IMR-90 (cell line): ENCODE results near the gene CACNB3. TPM values are rescaled to one million over a fixed set of nuclear protein-coding genes. Genes with fewer than 3 reads are reported as not detected.

Experiments used
- ATAC-seq: fragments of 200-7000 bp; cut with Tn5 transposase; 2 replicates; pipeline ENCODE4 v1.9.1; 2020; ENCODE audit warnings: low read depth, mild to moderate bottlenecking, moderate library complexity
- BruUV-seq: library from RNA; stranded (reverse); fragments of 400-500 nt; replicated peaks from 2 replicates; lab custom pipeline; 2021; lab: Mats Ljungman, UMichigan
- CTCF ChIA-PET: fragments of 300-600 bp; formaldehyde crosslinking; extraction: SDS; loops from one replicate; lab custom pipeline; 2021; ENCODE audit warnings: antibody characterized with exemption; lab: Yijun Ruan, JAX
- POLR2A ChIA-PET: fragments of 300-600 bp; sonication (Branson Sonifier 250); formaldehyde crosslinking; loops from one replicate; lab custom pipeline; 2022; ENCODE audit warnings: antibody characterized with exemption; ENCODE audit not compliant: unreplicated experiment; lab: Charles Lee
- DNase-seq: peaks from one replicate; pipeline ENCODE4 v3.0.0; 2013
- H2AFZ ChIP-seq: replicated peaks from 2 replicates; pipeline ENCODE3; 2013; ENCODE audit warnings: low read length, mild to moderate bottlenecking; ENCODE audit not compliant: poor library complexity
- H2AK5ac ChIP-seq: 2 replicates; pipeline ENCODE4 v1.6.1; 2013; ENCODE audit warnings: low read depth, low read length, inconsistent platforms
- H2AK9ac ChIP-seq: replicated peaks from 2 replicates; pipeline ENCODE3; 2013; ENCODE audit warnings: mild to moderate bottlenecking, low read depth, low read length, moderate library complexity; ENCODE audit not compliant: poor library complexity
- H2BK120ac ChIP-seq: 2 replicates; pipeline ENCODE4 v1.6.1; 2013; ENCODE audit warnings: low read depth, low read length, inconsistent platforms
- H2BK15ac ChIP-seq: 3 replicates; pipeline ENCODE4 v1.6.1; 2013; ENCODE audit warnings: low read depth, low read length, inconsistent platforms
- H2BK20ac ChIP-seq: 2 replicates; pipeline ENCODE4 v1.6.1; 2013; ENCODE audit warnings: low read depth, mild to moderate bottlenecking, inconsistent platforms, low read length, moderate library complexity
- H2BK5ac ChIP-seq: 2 replicates; pipeline ENCODE4 v1.6.1; 2013; ENCODE audit warnings: mild to moderate bottlenecking, low read depth, low read length, inconsistent platforms; ENCODE audit not compliant: poor library complexity, severe bottlenecking
- H3K14ac ChIP-seq: replicated peaks from 2 replicates; pipeline ENCODE4 v1.6.1; 2013; ENCODE audit warnings: low read depth, low read length, inconsistent platforms
- H3K18ac ChIP-seq: 2 replicates; pipeline ENCODE4 v1.6.1; 2013; ENCODE audit warnings: low read depth, low read length, control low read depth
- H3K23ac ChIP-seq: 2 replicates; pipeline ENCODE4 v1.6.1; 2013; ENCODE audit warnings: low read depth, low read length, inconsistent platforms
- H3K27ac ChIP-seq: 2 replicates; pipeline ENCODE4 v1.5.1; 2013; ENCODE audit warnings: mild to moderate bottlenecking, control low read depth, low read length; ENCODE audit not compliant: insufficient read depth
- H3K27me3 ChIP-seq: 2 replicates; pipeline ENCODE4 v1.6.1; 2013; ENCODE audit warnings: low read length; ENCODE audit not compliant: control insufficient read depth, insufficient read depth
- H3K36me3 ChIP-seq: 2 replicates; pipeline ENCODE4 v1.6.1; 2013; ENCODE audit warnings: low read length, mixed read lengths; ENCODE audit not compliant: control insufficient read depth, insufficient read depth
- H3K4ac ChIP-seq: 2 replicates; pipeline ENCODE4 v1.6.1; 2013; ENCODE audit warnings: low read depth, low read length, inconsistent platforms
- H3K4me1 ChIP-seq: 2 replicates; pipeline ENCODE4 v1.6.1; 2013; ENCODE audit warnings: low read length, mixed read lengths; ENCODE audit not compliant: control insufficient read depth, insufficient read depth
- H3K4me2 ChIP-seq: 2 replicates; pipeline ENCODE4 v1.6.1; 2013; ENCODE audit warnings: low read depth, mild to moderate bottlenecking, control low read depth, low read length, moderate library complexity
- H3K4me3 ChIP-seq: 2 replicates; pipeline ENCODE4 v1.5.1; 2013; ENCODE audit warnings: low read depth, mild to moderate bottlenecking, control low read depth, low read length, moderate library complexity; ENCODE audit not compliant: insufficient read depth
- H3K56ac ChIP-seq: 2 replicates; pipeline ENCODE4 v1.6.1; 2013; ENCODE audit warnings: low read length, inconsistent platforms; ENCODE audit not compliant: insufficient read depth; ENCODE audit errors: extremely low read depth
- H3K79me1 ChIP-seq, 2 experiments: 2 replicates each; pipeline ENCODE4 v1.6.1; 2013; ENCODE audit warnings: low read length in 2 of 2, inconsistent platforms in 1 of 2, low read depth in 1 of 2
- H3K9ac ChIP-seq: 2 replicates; pipeline ENCODE4 v1.6.1; 2013; ENCODE audit warnings: low read depth, low read length, control low read depth
- H3K9me1 ChIP-seq: 2 replicates; pipeline ENCODE4 v1.6.1; 2013; ENCODE audit warnings: low read length, inconsistent platforms; ENCODE audit not compliant: insufficient read depth
- H3K9me3 ChIP-seq: 2 replicates; pipeline ENCODE4 v1.6.1; 2013; ENCODE audit warnings: low read length; ENCODE audit not compliant: control insufficient read depth, insufficient read depth
- H4K20me1 ChIP-seq: 2 replicates; pipeline ENCODE4 v1.6.1; 2013; ENCODE audit warnings: low read length, inconsistent platforms; ENCODE audit not compliant: insufficient read depth
- H4K5ac ChIP-seq: 2 replicates; pipeline ENCODE4 v1.6.1; 2013; ENCODE audit warnings: mild to moderate bottlenecking, low read depth, low read length, control low read depth
- H4K8ac ChIP-seq, 2 experiments: 2 replicates each; pipeline ENCODE4 v1.6.1; 2013; ENCODE audit warnings: low read depth in 2 of 2, low read length in 2 of 2, control low read depth in 1 of 2, inconsistent platforms in 1 of 2
- H4K91ac ChIP-seq: 2 replicates; pipeline ENCODE4 v1.6.1; 2013; ENCODE audit warnings: low read depth, low read length, inconsistent platforms; ENCODE audit not compliant: insufficient read depth
- BHLHE40 ChIP-seq: fragments of 150-350 bp; IDR thresholded peaks from 2 replicates; pipeline ENCODE4 v1.6.1; 2016; ENCODE audit warnings: mild to moderate bottlenecking, low read depth, low read length
- CEBPB ChIP-seq: IDR thresholded peaks from 2 replicates; pipeline ENCODE4 v1.6.1; 2012; ENCODE audit warnings: low read depth, low read length, improper control_type of control experiment
- CHD1 ChIP-seq: IDR thresholded peaks from 2 replicates; pipeline ENCODE4 v1.6.1; 2012; ENCODE audit warnings: low read depth, low read length, improper control_type of control experiment
- ELK1 ChIP-seq: fragments of 150-350 bp; IDR thresholded peaks from 2 replicates; pipeline ENCODE4 v1.6.1; 2016; ENCODE audit warnings: low read depth, mild to moderate bottlenecking, low read length, moderate library complexity, borderline replicate concordance
- FOS ChIP-seq: fragments of 150-350 bp; IDR thresholded peaks from 2 replicates; pipeline ENCODE4 v1.6.1; 2016; ENCODE audit warnings: low read depth, low read length
- MAFK ChIP-seq: IDR thresholded peaks from 2 replicates; pipeline ENCODE4 v1.6.1; 2012; ENCODE audit warnings: low read depth, low read length, improper control_type of control experiment
- MAZ ChIP-seq: IDR thresholded peaks from 2 replicates; pipeline ENCODE4 v1.6.1; 2012; ENCODE audit warnings: low read depth, mild to moderate bottlenecking, low read length, improper control_type of control experiment, moderate library complexity, borderline replicate concordance
- MXI1 ChIP-seq: IDR thresholded peaks from 2 replicates; pipeline ENCODE4 v1.6.1; 2012; ENCODE audit warnings: low read depth, mild to moderate bottlenecking, low read length, moderate library complexity, borderline replicate concordance
- NFE2L2 ChIP-seq: fragments of 150-350 bp; IDR thresholded peaks from 2 replicates; pipeline ENCODE4 v1.6.1; 2016; ENCODE audit warnings: low read depth, mild to moderate bottlenecking, low read length
- POLR2A ChIP-seq: IDR thresholded peaks from 2 replicates; pipeline ENCODE4 v1.6.1; 2012; ENCODE audit warnings: mild to moderate bottlenecking, low read depth, low read length
- RAD21 ChIP-seq: IDR thresholded peaks from 2 replicates; pipeline ENCODE4 v1.6.1; 2012; ENCODE audit warnings: low read length, improper control_type of control experiment
- RFX5 ChIP-seq: IDR thresholded peaks from 2 replicates; pipeline ENCODE4 v1.8.0; 2012; ENCODE audit warnings: low read depth, mild to moderate bottlenecking, low read length, moderate library complexity
- SMC3 ChIP-seq: fragments of 150-350 bp; IDR thresholded peaks from 2 replicates; pipeline ENCODE4 v1.6.1; 2016; ENCODE audit warnings: low read depth, mild to moderate bottlenecking, antibody characterized with exemption, low read length, moderate library complexity
- WGBS, 2 experiments: methylation state at CpG; one replicate each; pipeline versions ENCODE4 v1.1.5 to v1.1.7; 2013; ENCODE audit warnings: missing lambda C conversion rate in 2 of 2; ENCODE audit not compliant: insufficient read length in 1 of 2; ENCODE audit errors: extremely low coverage in 2 of 2; 5-methylcytosine and 5-hydroxymethylcytosine counted together
- dilution Hi-C: fragments of 300-500 bp; cut with HindIII; formaldehyde crosslinking; loops from one replicate; pipeline ENCODE4 v1.14.3; 2018; ENCODE audit warnings: low sequenced_read_pairs; ENCODE audit not compliant: unreplicated experiment
- in situ Hi-C: fragments of 300-500 bp; cut with MboI; formaldehyde crosslinking; loops from 3 replicates; pipeline ENCODE4 v1.14.3; 2019; ENCODE audit warnings: low sequenced_read_pairs, inconsistent platforms, mixed read lengths
- intact Hi-C: fragments of 100-400 bp; cut with micrococcal nuclease; formaldehyde crosslinking; loops from 2 replicates; pipeline ENCODE4 v1.10.0; 2022
- polyA plus RNA-seq, 3 experiments: library from polyadenylated mRNA; depleted of rRNA; stranded (reverse); fragments of >200 nt; gene quantifications; 2 replicates each; pipeline ENCODE4 v1.2.3, GENCODE V29; 2012; ENCODE audit warnings: low replicate concordance in 1 of 3
- total RNA-seq: library from RNA; depleted of rRNA; stranded (reverse); fragments of >200 nt; gene quantifications from 2 replicates; pipeline ENCODE4 v1.2.3, GENCODE V29; 2012
- TF ChIP-seq, protein P1 (sequence below): fragments of 150-350 bp; IDR thresholded peaks from 2 replicates; pipeline ENCODE4 v1.6.1; 2017; ENCODE audit warnings: mild to moderate bottlenecking, antibody characterized with exemption, low read length, low read depth
- TF ChIP-seq, protein P2 (sequence below): conservative IDR thresholded peaks from 2 replicates; pipeline ENCODE4 v1.5.1; 2012; ENCODE audit warnings: mild to moderate bottlenecking, low read depth, low read length, improper control_type of control experiment

CACNB3 gene
- total and polyA plus RNA-seq, 2 of the 4 experiments (the other 2 are of a cell fraction) = 18.1 to 45.1 TPM

GRCh38 chr12:48824905-48825304 lies 6.6 kb downstream of the CACNB3 start:
- Histone ChIP-seq H3K4me3 (no peak overlapping the region), H2BK20ac (no peak overlapping the region), H3K27ac (no peak overlapping the region), H3K23ac (no peak overlapping the region), H3K79me1 (peaks cover 19 to 43% of the 10 kb centered on the region in 2 experiments), H2AK5ac (no peak overlapping the region), H4K20me1 (peaks cover 32% of the 10 kb centered on the region), H2BK15ac (no peak overlapping the region), H3K9ac (no peak overlapping the region), H3K36me3 (peaks cover 67% of the 10 kb centered on the region), H3K9me1 (peaks cover 4% of the 10 kb centered on the region), H3K4me2 (no peak overlapping the region), H3K14ac (no peak overlapping the region), H3K56ac (no peak overlapping the region), H4K91ac (no peak overlapping the region), H4K5ac (no peak overlapping the region), H2BK120ac (no peak overlapping the region), H4K8ac (no peak overlapping the region), H3K4ac (no peak overlapping the region), H2BK5ac (no peak overlapping the region), H3K4me1 (peaks cover 2% of the 10 kb centered on the region; the same call in 1 of the 2 replicates), H3K27me3 (no peaks in the 10 kb centered on the region), H3K9me3 (no peaks in the 10 kb centered on the region), H2AK9ac (no peak overlapping the region), H2AFZ (no peak overlapping the region), H3K18ac (no peak overlapping the region)
- TF ChIP-seq CEBPB (no peak), CHD1 (no peak), MAZ (no peak), ELK1 (no peak), BHLHE40 (no peak), RAD21 (no peak), NFE2L2 (no peak), FOS (no peak), POLR2A (no peak), MXI1 (no peak), MAFK (no peak), RFX5 (no peak), SMC3 (no peak)
- TF ChIP-seq, protein P1, sequence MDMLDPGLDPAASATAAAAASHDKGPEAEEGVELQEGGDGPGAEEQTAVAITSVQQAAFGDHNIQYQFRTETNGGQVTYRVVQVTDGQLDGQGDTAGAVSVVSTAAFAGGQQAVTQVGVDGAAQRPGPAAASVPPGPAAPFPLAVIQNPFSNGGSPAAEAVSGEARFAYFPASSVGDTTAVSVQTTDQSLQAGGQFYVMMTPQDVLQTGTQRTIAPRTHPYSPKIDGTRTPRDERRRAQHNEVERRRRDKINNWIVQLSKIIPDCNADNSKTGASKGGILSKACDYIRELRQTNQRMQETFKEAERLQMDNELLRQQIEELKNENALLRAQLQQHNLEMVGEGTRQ = no peak
- TF ChIP-seq, protein P2, sequence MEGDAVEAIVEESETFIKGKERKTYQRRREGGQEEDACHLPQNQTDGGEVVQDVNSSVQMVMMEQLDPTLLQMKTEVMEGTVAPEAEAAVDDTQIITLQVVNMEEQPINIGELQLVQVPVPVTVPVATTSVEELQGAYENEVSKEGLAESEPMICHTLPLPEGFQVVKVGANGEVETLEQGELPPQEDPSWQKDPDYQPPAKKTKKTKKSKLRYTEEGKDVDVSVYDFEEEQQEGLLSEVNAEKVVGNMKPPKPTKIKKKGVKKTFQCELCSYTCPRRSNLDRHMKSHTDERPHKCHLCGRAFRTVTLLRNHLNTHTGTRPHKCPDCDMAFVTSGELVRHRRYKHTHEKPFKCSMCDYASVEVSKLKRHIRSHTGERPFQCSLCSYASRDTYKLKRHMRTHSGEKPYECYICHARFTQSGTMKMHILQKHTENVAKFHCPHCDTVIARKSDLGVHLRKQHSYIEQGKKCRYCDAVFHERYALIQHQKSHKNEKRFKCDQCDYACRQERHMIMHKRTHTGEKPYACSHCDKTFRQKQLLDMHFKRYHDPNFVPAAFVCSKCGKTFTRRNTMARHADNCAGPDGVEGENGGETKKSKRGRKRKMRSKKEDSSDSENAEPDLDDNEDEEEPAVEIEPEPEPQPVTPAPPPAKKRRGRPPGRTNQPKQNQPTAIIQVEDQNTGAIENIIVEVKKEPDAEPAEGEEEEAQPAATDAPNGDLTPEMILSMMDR = no peak
- intact Hi-C loops (no loop called here), in situ Hi-C loops (no loop called here), dilution Hi-C loops (no loop called here)
- DNase-seq = no peak
- no CpG with 5 or more reads among the region's 4 CpGs for WGBS, 2 experiments
- no peak for ATAC-seq
- ChIA-PET CTCF (interaction anchor here (0.5 kb wide), 1 partner anchor 16 kb away, joined by 3 read pairs; no protein-coding TSS in a partner anchor), POLR2A (no interaction called here)
- BruUV-seq = no TSS peak
